Medulla oblongata (tissue), 1 donor: ENCODE measurements around the gene GPR4.
"Not testable (repeated sequence)": the region's sequence is repeated elsewhere in the genome, so short reads cannot be mapped to it uniquely, and the experiment has no call there.

Source experiments
- DNase-seq: peaks from one replicate; pipeline ENCODE4 v3.0.0-alpha.2; 2015; ENCODE audit errors: extremely low spot score

Gene GPR4

DNA sequence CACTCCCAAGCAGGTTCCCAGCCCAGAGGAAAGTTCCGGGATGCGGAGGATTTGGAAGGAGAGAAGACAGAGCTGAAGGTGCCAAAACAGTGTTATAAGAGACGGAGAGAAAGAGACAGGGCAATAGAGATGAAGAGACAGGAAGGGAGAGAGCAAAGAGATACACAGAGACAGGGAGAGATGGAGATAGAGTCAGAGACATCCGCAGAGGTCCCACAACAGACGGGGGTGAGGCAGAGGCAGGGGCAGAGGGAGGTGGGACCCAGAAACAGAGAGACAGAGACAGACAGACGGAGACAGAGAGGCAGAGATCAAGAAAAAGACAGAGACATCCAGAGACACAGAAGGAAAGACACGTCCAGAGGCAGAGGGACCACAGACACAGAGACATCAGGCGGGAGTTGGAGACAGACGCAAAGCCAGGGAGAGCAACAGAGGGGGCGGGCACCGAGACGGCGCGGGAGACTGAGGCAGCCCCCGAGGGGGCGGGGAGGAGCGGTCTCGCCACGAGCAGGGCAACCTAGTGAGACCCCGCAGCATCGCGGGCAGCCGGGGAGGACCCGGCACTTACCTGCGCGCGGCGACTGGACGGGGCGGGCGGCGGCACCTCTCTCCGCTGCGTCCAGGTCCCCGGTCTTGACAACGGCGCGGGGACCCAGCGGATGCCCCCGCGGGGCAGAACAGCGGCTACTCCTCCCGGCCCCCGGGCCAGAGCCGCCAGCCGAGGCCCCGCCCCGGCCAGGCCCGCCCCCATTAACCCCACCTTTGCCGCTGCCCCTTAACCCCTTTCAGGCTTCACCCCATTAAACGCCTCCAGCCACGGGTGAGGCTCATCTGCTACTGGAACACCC is at the start of gene GPR4:
Gene GPR4, minus strand, starts transcription at position 689 of the 851 bp plus-strand sequence. CDS start 10,346 bp downstream, outside the sequence.
- no peak for DNase-seq

DNA sequence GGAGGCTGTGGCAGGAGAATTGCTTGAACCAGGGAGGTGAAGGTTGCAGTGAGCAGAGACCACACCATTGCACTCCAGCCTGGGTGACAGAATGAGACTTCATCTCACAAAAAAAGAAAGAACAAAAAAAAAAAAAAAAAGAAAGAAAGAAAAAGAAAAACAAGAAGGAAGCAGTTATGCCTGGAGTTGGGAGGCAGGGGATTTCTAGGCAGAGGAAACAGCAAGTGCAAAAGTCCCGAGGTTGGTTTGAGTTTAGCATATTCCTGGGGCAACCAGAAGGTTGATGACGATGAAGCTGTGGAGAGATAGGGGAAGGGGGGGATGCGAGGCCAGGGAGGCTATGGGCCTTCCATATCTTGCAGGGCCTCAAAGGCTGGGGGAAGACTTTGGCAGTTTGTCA is 48.7 kb upstream of the GPR4 start:
- DNase-seq, result no peak

DNA sequence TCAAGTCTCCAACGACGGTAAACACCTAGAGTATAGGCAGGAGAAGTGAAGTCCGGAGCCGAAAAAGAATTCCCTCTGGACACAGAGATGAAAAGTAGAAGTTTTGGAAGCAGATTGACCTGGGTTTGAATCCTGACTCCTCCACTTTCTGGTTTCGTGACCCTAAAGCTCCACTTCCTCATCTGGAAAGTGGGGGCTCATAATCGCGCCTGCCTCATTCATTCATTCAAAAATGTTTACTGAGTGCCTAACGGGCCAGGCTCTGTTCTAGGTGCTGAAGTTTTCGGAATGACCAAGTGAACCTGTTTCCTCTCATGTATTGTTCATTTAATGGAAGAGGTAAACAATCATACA is 44.3 kb upstream of the GPR4 start:
- DNase-seq, result no peak

DNA sequence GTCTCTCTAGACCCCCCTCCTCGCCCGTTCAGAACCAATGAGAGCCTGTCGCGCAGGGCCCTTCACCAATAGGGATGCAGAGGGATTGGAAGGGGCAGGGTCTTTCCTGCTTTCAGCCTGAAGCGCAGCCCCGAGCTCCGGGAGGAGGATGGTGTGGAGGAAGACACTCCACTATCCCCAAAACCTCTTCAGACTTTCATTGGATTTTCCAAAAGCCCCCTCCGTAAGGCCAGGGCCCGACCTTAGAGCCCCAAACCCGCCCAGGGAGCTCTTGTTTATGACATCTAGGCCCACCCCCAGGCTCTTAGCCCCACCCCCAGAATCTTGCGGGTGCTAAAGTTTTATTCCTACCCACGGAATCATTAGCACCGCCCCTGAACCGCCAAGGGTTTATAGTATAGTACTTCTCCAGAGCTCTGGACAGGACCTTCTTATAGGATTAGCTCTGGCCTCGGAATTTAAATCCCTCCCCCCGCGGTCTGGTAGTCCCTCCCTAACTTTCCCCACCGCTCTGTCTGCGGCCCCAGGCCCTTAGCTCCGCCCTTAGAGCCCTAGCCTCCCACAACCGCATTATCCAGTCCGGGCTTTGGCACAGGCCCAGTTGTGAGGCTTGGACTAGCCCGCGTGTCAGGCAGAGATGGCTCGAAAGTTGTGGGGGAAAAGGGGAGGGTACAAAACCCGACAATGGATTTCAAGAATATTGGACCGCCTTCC is 43.8 kb upstream of the GPR4 start:
- DNase-seq, result peak; percentile 97

DNA sequence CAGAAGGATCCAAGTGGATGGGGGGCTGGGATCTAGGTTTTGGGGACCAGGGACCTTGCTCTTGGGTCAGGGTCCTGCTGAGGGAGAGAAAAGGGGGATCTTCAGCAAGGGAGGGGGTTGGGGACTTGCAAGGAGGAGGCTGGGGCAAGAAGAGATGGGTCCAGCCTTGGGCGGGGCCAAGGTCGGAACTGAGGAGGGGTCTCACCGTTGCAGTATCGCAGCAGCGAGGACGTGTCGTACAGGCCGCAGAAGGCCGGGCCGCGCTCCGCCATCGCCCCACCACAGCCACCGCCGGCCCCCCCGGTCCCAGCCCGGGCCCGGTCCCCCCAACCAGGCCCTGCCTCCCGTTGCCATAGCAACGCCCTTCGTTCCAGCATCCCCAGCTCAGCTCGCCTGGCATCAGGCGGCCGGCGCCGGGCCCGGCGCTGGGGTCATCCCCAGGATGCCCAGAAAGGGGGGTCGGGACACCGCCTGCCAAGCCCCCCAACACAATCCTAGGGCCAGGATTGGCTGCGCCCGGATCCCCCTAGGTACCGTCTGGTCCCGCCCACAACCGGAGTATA is 43.1 kb upstream of the GPR4 start:
- DNase-seq, result no peak

DNA sequence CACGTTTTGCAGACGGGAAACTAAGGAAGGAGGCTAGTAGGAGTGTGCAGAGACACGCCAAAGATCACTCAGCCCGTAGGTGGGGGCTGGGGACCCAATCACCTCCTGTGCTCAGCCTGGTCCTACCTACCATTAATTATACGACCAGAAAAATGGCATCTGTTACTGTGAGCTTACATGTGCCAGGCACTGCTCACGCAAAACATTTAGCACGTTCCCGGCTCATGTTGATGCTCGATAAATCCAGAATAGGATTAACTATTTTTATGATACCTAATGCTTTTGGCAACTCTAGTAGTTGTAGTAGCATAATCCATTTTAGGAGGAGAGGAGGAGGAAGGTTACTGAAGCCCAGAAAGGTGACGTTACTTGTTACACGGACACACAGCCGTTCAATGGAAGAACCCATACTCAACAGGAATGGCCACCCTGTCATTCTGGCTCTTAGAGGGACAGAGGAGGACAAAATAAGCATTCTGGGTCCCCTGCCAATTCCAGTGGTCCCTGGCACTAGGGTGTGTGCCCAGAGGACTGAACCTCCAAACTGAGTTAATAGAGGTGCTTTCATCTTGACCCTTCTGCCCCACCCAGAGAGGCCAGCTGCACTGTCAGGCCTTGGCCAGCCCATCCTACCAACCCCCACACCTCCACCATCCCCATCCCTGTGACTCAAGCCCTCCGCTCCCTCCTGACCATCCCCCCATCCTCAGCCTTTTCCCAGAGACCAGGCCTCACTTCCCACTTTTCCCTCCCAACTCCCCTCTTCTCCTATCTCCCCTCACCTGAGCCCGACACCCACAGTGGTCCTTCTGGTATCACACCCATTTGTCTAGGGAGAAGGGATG is 42.1 kb upstream of the GPR4 start:
- DNase-seq, result peak; percentile 40

DNA sequence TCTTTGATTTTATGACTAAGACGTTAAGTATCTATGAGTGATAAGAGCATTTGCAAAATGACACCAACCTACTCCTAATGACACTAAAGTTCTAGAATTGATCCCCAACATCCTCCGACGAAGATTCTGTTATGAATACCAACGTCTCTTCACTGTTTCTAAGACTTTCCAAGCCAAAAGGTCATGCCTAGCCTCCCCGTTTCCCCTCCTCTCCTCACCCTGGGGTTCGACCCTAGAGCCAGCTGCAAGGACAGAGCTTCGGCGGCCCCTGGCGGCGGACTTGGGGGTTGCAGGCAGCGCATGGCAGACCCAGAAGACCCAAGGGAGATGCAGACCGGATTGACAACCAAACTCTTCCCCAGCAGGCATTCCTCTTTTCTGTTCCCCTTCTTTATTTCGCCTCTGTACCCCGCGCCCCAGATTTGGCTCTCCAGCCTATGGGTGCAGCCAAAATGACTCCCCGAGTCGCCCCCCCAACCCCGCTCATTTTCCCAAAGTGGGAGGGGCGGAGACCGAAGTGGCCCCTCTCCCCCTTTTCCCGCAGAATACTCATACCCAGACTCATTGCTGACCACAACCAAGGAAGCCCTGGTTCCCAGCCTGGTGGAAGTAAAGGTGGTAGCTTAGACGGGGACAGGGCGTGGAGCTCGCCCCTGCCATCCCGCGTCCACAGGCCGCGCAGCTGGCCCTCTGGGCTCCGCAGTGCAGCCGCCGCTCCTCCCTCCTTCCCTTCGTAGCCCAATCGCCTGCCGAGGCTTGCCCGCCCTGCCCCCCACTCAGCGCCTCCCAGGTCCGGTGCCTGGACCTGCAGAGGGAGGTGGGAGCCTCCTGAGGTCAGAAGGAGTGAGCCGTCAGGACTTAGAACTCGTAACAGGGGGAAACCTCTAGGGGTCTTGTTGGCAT is 41.3 kb upstream of the GPR4 start:
- peak; percentile 91 for DNase-seq

DNA sequence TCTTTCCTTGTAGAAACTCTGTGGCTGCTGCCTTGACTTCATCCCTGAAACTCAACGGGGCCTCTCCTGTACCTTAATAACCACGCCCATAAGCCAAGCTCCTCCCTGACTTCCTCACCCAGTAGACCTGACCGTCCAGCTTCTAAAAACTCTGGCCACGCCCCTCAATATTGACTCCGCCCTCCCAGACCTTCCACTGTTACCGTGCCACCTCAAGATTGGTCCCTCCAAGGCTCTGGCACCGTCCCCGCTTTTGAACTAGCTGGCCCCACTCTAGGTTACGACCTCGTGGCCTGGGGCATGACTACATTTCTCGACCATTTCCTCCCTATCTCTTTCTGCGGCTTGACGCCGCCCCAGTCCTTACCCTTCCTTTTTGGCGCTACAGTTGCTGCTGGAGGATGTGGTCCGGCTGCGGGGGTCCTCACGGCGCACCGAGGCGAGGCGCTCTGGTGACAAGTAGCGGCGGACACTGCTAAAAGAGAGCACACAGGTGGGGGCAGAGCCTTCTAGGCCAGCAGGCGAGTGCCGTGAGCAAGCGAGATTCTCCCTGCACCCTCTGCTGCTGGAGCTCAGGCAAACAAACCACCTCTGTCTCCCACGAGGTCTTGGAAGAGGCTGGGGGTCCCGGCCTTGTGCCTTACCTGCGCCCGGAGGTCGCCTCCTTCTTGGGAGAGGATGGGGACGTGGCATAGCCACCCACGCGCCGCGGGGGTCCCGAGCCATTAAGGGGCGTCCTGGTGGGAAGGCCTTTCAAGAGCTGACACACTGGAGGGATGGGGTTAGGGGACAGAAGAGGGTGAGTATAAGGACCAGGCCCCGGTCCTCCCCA is 39.5 kb upstream of the GPR4 start:
- DNase-seq, result peak; percentile 64

DNA sequence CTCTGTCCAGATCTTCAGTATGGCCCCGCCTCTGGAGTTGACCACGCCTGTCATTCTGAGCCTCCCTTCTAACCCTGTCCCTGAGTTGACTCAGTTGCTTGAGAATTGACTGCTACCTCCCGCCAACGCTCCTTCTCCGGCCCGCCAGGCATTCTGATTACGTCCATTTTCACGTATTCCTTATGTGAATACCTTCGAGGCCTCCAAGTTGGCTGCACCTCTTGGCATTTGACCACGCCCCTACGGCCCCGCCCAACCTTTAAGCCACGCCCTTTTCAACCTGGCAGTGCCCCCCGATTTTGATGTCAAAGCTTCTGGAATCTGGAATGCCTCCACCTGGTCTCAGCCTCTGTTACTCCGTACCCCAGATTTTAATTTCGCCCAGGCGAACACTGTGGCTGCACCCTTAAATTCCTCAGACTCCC is 38.8 kb upstream of the GPR4 start:
- DNase-seq, result no peak

DNA sequence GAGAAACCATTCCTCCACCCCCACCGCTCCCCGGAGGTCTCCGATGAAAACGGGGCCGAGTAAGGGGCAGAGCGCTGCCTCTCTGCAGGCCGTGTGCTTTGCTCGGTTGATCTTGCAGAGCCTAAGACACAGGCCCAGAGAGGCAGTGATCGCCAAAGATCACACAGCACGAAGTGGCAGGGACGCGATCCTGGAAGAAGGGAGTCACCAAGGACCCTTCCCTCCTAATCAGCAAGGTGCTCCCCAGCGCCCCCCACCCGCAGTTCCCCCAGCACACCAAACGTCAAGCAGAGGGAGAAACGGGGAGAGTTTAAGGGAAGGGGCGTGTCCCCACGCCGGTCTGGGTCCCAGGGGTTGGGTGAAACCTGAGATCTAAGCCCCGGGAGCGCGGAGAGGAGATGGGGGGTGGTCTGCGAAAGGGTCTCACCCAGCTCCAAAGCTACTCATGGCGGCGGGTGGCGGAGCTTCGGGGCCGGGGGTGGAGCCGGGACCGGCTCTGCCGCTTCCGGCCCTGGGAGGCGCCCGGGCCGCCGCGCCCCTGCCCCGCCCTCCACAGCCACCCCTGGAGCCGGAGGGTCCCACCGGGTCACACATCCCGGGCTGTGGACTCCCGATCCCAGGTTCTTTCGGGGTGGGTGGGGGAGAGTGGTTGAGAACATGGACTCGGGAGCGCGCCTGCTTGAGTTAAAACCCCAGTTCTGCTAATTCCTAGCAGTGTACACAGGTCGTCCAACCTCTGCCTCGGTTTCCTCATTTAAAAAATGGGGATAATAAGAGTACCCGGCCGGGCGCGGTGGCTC is 37.1 kb upstream of the GPR4 start, which contains the start of gene EML2:
Gene EML2, minus strand, starts transcription at position 468 of the 800 bp plus-strand sequence. Its CDS starts 21 bp downstream, at position 447.
- no peak for DNase-seq

DNA sequence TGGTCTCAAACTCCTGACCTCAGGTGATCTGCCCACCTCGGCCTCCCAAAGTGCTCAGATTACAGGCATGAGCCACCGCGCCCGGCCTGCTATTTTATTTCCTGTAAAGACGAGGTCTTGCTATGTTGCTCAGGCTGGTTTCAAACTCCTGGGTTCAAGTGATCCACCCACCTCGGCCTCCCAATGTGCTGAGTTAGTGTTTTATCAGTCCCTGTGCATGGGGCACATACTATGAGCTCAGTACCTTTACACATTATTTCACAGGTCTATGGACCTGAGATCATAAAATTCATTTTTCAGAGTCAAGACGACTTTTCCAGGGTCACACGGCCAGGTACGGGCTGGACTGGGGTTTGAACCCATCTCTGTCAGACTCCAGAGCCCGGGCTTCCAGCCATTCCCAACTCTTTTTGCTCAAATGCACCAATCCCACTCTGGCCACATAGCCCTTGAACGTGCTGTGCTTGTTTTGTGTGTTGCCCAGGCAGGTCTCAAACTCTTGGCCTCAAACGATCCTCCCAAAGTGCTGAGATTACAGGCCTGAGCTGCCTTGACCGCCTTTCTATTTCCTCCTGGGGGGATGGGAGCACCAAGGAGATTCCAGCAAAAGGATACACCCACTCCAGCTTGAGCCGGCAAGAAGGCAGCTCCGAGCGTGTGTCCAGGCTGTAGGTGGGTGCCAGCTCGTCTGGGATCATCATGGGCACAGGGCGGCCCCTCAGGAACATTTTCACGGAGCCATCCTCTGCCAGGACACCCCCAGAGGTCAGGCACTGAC is 36.1 kb upstream of the GPR4 start:
- no peak for DNase-seq

DNA sequence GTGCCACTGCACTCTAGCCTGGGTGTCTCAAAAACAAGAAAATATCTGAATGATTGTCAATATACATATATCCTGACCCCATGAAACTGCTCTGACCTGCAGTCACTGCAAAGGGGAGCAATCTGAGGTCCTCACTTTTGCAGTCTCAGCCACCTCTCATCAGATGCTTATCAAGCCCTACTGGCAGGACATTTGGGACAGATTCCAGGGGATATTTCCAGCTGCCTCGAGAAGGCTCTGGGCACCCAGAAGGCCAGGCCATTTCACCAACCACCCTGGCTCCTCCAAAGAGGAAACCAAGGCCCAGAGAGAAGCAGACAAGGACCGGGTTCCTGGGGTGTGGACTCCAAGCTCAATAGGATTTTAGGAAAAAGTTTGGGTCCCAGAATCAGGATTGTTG is 34.9 kb upstream of the GPR4 start:
- no peak for DNase-seq

DNA sequence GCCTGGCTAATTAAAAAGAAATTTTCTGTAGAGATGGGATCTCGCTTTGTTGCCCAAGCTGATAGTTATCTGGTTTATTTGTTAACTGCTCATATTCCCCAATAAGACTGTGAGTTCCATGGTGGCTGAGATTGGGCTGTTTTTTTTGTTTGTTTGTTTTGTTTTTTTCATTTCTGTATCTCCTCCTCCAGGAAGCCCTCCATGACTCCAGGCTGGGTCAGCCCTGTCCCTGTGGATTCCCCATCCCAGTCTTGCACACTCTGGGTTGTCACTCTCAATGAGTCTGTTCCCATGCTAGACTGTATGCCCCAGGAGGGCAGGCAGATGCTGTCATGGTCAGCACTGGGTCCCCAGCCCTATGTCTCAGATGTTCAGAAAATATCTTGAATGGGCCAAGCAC is 34.3 kb upstream of the GPR4 start:
- no peak for DNase-seq

DNA sequence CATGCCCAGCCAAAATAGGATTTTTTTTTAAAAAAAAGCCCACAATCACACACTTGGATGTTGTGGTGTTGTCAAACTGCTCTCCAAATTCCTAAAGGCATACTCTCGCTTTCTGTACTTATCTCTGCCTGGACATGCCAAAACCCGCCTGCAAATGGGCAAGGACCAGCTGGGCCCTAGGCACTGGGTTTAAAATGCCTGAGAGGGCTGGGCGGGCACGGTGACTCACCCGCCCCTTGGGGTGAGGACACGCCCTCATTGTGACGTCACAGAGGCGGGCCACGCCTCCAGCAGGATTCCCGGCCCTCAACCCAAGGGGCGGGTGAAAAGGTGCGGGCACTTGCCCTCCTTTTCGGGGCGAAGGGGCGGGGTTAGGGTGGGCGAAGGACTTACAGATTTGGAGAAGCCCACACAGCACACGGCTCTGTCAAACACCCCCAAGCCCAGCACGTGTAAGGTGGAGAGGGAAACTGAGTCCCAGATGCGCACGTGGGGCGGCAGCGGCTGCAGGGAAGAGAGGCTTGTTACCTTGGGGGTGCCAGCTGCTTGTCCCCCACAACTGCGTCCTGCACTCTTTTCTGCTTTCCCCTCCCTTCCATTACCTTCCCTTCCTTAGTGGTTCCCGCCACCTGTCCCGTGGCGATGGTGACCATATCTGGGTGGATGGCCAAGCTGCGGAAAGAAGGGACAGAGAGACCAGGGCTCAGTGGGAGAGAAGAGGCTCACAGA is 30.6 kb upstream of the GPR4 start:
- DNase-seq, result peak; percentile 23

DNA sequence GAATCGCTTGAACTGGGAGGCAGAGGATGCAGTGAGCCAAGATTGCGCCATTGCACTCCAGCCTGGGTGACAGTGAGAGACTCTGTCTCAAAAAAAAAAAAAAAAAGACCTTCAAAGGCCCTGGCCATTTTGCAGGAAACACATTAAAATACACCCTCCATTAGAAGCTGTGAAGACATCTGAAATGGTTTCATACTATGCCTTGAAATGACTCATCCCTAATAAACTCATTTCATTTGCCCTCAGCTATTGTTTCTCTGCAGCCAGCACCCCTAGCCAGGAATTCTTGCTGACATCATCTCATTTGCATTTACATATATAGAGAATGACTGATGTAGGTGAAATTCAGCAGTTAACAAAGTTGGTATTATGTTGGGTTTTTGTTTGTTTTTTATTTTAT is 28.5 kb upstream of the GPR4 start:
- no peak for DNase-seq

DNA sequence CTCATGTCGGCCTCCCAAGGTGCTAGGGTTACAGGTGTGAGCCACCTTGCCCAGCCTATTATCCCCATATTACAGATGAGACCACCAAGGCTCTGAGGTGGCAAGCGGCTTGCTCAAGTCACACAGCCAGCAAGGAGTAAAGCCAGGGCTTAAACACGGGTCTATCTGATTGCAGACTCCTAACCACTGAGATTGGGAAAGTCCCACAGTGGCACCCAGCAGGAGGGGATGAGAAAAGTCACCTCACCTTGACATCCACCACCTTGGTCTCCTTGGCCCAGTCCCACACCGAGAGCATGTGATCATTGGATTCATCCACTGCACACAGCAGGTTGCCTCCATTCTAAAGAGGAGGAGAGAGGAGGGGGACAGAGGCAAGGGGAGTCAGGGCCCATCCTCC is 27.7 kb upstream of the GPR4 start:
- DNase-seq, result no peak

DNA sequence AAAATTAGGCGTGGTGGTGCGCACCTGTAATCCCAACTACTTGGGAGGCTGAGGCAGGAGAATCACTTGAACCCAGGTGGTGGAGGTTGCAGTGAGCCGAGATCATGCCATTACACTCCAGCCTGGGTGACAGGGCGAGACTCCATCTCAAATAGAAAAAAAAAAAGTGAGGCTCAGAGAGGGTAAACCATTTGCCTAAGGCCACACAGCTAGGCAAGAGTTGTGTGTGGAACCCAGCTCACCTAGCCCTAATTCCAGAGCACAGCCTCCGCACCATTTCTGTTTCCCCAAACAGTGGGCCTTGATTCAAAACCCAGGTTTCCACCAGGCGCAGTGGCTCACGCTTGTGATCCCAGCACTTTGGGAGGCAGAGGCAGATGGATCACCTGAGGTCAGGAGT is 26.2 kb upstream of the GPR4 start:
- not testable (repeated sequence) for DNase-seq

DNA sequence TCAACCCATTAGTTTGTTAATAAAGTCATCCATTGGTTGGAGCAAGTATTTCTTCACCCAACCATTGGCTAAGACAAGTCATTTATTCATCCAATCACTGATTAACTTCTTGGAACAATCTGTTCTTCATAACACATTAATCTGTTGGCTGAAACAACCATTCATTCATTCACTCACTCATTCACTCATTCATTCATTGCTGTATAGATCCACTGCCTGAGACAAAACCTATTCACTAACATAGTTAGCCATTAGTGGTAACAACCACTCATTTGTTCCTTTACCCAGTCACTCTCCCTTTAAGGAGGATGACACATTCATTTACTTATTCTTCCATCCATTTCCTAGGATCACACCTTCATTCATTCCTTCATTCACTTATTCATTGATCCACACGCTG is 22.0 kb upstream of the GPR4 start:
- DNase-seq, result no peak
